ENCODE data around the gene DYNC1I1. TPM values are rescaled to one million over a fixed set of nuclear protein-coding genes. Genes with fewer than 3 reads are reported as not detected.

The DYNC1I1 gene
- total RNA-seq, 4 donors from 2014 or later = 1.9 to 17.9 (median 8.7) TPM

GRCh38 chr7:96034940-96035727 lies 262.8 kb downstream of the DYNC1I1 start:
- Histone ChIP-seq H3K27ac (no peak overlapping the region), H3K36me3 (no peaks in the 10 kb centered on the region), H3K4me3 (no peak overlapping the region), H3K4me1 (no peaks in the 10 kb centered on the region), H3K9me3 (no peaks in the 10 kb centered on the region), H3K27me3 (no peaks in the 10 kb centered on the region)
- TF ChIP-seq POLR2A (IDR thresholded peaks at IDR 0.05) = no peak
- DNase-seq = no peak
- intact Hi-C loops (cut with DNase I; ENCODE audit: low total_unique reads) = no loop called here

- no peak for DNase-seq
- Histone ChIP-seq H3K27me3 (no peaks in the 10 kb centered on the region), H3K4me3 (no peak overlapping the region), H3K36me3 (no peaks in the 10 kb centered on the region), H3K4me1 (no peaks in the 10 kb centered on the region), H3K9me3 (no peaks in the 10 kb centered on the region), H3K27ac (no peak overlapping the region)
- TF ChIP-seq CTCF (IDR thresholded peaks at IDR 0.05) (no peak), POLR2A (IDR thresholded peaks at IDR 0.05) (no peak)
- intact Hi-C loops (cut with DNase I; ENCODE audit: low total_unique reads) = no loop called here
These were observed 268.0 kb downstream of the DYNC1I1 start for GRCh38 chr7:96040250-96040772.

GRCh38 chr7:96041171-96041570 lies 268.8 kb downstream of the DYNC1I1 start:
- H3K9me3 ChIP-seq = no peaks in the 10 kb centered on the region
- no peak overlapping the region for H3K27ac ChIP-seq
- H3K4me1 ChIP-seq = no peaks in the 10 kb centered on the region
- no peaks in the 10 kb centered on the region for H3K36me3 ChIP-seq
- TF ChIP-seq POLR2A (IDR thresholded peaks at IDR 0.05) (no peak), CTCF (IDR thresholded peaks at IDR 0.05) (no peak)
- H3K4me3 ChIP-seq = no peak overlapping the region
- intact Hi-C loops (cut with DNase I; ENCODE audit: low total_unique reads) = no loop called here
- no peak for DNase-seq
- H3K27me3 ChIP-seq = no peaks in the 10 kb centered on the region

- Histone ChIP-seq H3K36me3 (no peaks in the 10 kb centered on the region), H3K4me3 (no peak overlapping the region), H3K27me3 (no peaks in the 10 kb centered on the region), H3K9me3 (no peaks in the 10 kb centered on the region), H3K4me1 (no peaks in the 10 kb centered on the region), H3K27ac (no peak overlapping the region)
- DNase-seq = no peak
- TF ChIP-seq POLR2A (IDR thresholded peaks at IDR 0.05) = no peak
- no peak for TF ChIP-seq CTCF (IDR thresholded peaks at IDR 0.05)
- intact Hi-C loops (cut with DNase I; ENCODE audit: low total_unique reads) = no loop called here
These were observed 272.8 kb downstream of the DYNC1I1 start for GRCh38 chr7:96045181-96045580.

GRCh38 chr7:96045919-96046318 lies 273.6 kb downstream of the DYNC1I1 start:
- Histone ChIP-seq H3K9me3 (no peaks in the 10 kb centered on the region), H3K27me3 (no peaks in the 10 kb centered on the region), H3K36me3 (no peaks in the 10 kb centered on the region), H3K27ac (no peak overlapping the region), H3K4me3 (no peak overlapping the region), H3K4me1 (no peaks in the 10 kb centered on the region)
- TF ChIP-seq POLR2A (IDR thresholded peaks at IDR 0.05) (no peak), CTCF (IDR thresholded peaks at IDR 0.05) (no peak)
- DNase-seq = no peak
- intact Hi-C loops (cut with DNase I; ENCODE audit: low total_unique reads) = no loop called here
